GM23248 (cell line): Measurements from ENCODE around the gene NEK6. TPM values are rescaled to one million over a fixed set of nuclear protein-coding genes. Genes with fewer than 3 reads are reported as not detected.

Experiments used
- DNase-seq: peaks from one replicate; pipeline ENCODE4 v3.0.0-alpha.2; 2015
- H2AFZ ChIP-seq: fragments of 200-600 bp; sonication (generic); 2 replicates; pipeline ENCODE4 v1.6.1; 2016; ENCODE audit warnings: antibody characterized with exemption
- H3F3A ChIP-seq: fragments of 200-600 bp; sonication (generic); 2 replicates; pipeline ENCODE4 v1.6.1; 2016; ENCODE audit warnings: mild to moderate bottlenecking, antibody characterized with exemption, mixed run types; ENCODE audit not compliant: insufficient read depth
- H3K27ac ChIP-seq: fragments of 200-600 bp; sonication (generic); 2 replicates; pipeline ENCODE4 v1.5.1; 2016; ENCODE audit warnings: mild to moderate bottlenecking
- H3K27me3 ChIP-seq: fragments of 200-600 bp; sonication (generic); replicated peaks from 2 replicates; pipeline ENCODE4 v1.6.1; 2016; ENCODE audit warnings: mild to moderate bottlenecking; ENCODE audit not compliant: insufficient read depth
- H3K36me3 ChIP-seq: fragments of 200-600 bp; sonication (generic); 2 replicates; pipeline ENCODE4 v1.6.1; 2016; ENCODE audit warnings: low read depth, mild to moderate bottlenecking
- H3K4me1 ChIP-seq: fragments of 200-600 bp; sonication (generic); 2 replicates; pipeline ENCODE4 v1.6.1; 2016; ENCODE audit warnings: mild to moderate bottlenecking; ENCODE audit not compliant: insufficient read depth
- H3K4me2 ChIP-seq: fragments of 200-600 bp; sonication (generic); one replicate; pipeline ENCODE4 v1.6.1; 2016; ENCODE audit warnings: mild to moderate bottlenecking; ENCODE audit not compliant: unreplicated experiment
- H3K4me3 ChIP-seq: fragments of 200-600 bp; sonication (generic); 2 replicates; pipeline ENCODE4 v1.5.1; 2016; ENCODE audit warnings: mild to moderate bottlenecking
- H3K79me2 ChIP-seq: fragments of 200-600 bp; sonication (generic); 2 replicates; pipeline ENCODE4 v1.6.1; 2016; ENCODE audit warnings: mild to moderate bottlenecking; ENCODE audit not compliant: insufficient read depth
- H3K9ac ChIP-seq: fragments of 200-600 bp; sonication (generic); 2 replicates; pipeline ENCODE4 v1.6.1; 2016; ENCODE audit warnings: mild to moderate bottlenecking
- H3K9me2 ChIP-seq: fragments of 200-600 bp; sonication (generic); 2 replicates; pipeline ENCODE4 v1.6.1; 2016; ENCODE audit warnings: mixed run types, mild to moderate bottlenecking, moderate library complexity; ENCODE audit not compliant: insufficient read depth
- H3K9me3 ChIP-seq: fragments of 200-600 bp; sonication (generic); one replicate; pipeline ENCODE4 v1.6.1; 2017; ENCODE audit warnings: low read depth
- H4K20me1 ChIP-seq: fragments of 200-600 bp; sonication (generic); 2 replicates; pipeline ENCODE4 v1.6.0; 2016; ENCODE audit not compliant: insufficient read depth
- EZH2 ChIP-seq: fragments of 200-600 bp; sonication (generic); IDR thresholded peaks from 2 replicates; pipeline ENCODE4 v1.6.1; 2018; ENCODE audit warnings: antibody characterized with exemption, mild to moderate bottlenecking; ENCODE audit not compliant: insufficient read depth, poor library complexity, severe bottlenecking
- EZH2phosphoT487 ChIP-seq: fragments of 200-600 bp; sonication (generic); IDR thresholded peaks from 2 replicates; pipeline ENCODE4 v1.6.1; 2018; ENCODE audit warnings: antibody characterized with exemption, moderate library complexity, mild to moderate bottlenecking, low read depth; ENCODE audit not compliant: insufficient read depth
- WGBS, 2 experiments: methylation state at CpG; one replicate each; pipeline ENCODE4 v1.1.6; 2015 to 2017; ENCODE audit warnings: low lambda C conversion rate in 2 of 2, low coverage in 1 of 2; ENCODE audit errors: missing lambda C conversion rate in 2 of 2; 5-methylcytosine and 5-hydroxymethylcytosine counted together
- in situ Hi-C: fragments of 300-500 bp; cut with MboI; formaldehyde crosslinking; loops from 2 replicates; pipeline ENCODE4 v1.15.0; 2020
- polyA plus RNA-seq: library from polyadenylated mRNA; unstranded; fragments of >200 nt; fragmentation: Nextera tagmentation; extraction: Ambion mirVana; gene quantifications from 2 replicates; pipeline ENCODE4 v1.2.1, GENCODE V29; 2016
- total RNA-seq: library from RNA; depleted of rRNA; stranded (reverse); fragments of >200 nt; shearing (Covaris generic); gene quantifications from 2 replicates; pipeline ENCODE4 v1.2.3, GENCODE V29; 2014

NEK6 gene
- total and polyA plus RNA-seq, 2 experiments from 2014 or later, result 43.7 to 69.6 TPM

DNA sequence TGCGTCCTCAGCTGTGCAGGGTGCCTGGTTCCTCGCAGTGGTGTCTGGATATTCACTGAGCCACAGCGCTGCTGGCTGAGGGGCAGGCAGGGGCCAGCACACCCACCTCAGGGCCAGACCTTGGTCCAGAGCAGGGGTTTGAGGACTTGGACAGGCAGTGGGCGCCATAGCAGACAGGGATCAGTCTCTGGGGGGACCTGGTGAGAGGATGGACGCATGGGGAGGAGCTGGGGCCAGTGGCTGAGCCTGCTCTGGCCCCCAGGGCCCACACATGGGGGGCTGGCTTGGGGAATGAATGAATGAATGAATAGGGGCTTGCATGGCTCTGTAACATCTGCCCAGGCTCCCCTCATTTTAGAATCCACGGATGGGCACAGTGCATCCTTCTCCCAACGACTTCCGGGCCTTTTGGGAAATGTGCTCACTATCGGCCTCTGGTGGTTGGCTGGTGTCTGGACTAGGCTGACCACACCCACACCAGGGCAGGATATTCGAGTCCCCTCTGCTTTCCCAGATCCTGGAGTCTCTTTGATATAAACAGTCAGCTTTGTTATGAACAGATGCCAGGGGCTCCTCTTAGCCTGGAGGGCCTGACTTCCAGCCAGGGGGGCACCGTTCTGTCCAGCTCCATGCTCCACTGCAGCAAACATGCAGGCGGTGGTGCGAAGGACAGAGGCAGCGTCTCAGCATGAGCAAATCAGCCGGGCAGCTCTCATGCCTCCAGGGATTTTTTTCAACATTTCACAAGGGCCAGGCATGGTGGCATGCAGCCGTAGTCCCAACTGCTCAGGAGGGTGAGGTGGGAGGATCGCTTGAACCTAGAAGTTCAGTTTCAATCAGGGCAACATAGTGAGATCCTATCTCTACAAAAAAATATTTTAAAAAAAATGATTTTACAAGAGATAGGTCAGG is 62.6 kb downstream of the NEK6 start:
- H3F3A ChIP-seq, result peaks cover 11% of the 10 kb centered on the region; the same call in 1 of the 2 replicates
- no peaks in the 10 kb centered on the region for H3K9me2 ChIP-seq
- H3K79me2 ChIP-seq, result peaks cover 27% of the 10 kb centered on the region; the same call in 1 of the 2 replicates
- H3K27me3 ChIP-seq, result no peaks in the 10 kb centered on the region
- H2AFZ ChIP-seq, result no peak overlapping the region
- peak; percentile 80 for DNase-seq
- 62 to 63% methylated on average over 17 of the region's 17 CpGs for WGBS, 2 experiments
- H4K20me1 ChIP-seq, result no peaks in the 10 kb centered on the region
- in situ Hi-C loops, result no loop called here
- TF ChIP-seq EZH2phosphoT487 (no peak), EZH2 (no peak)
- H3K9me3 ChIP-seq, result no peaks in the 10 kb centered on the region
- peaks cover 34% of the 10 kb centered on the region for H3K36me3 ChIP-seq
- H3K4me3 ChIP-seq, result no peak overlapping the region
- no peaks in the 10 kb centered on the region for H3K4me1 ChIP-seq
- H3K9ac ChIP-seq, result no peak overlapping the region
- no peak overlapping the region for H3K4me2 ChIP-seq
- H3K27ac ChIP-seq, result no peak overlapping the region

- no peak for DNase-seq
- H2AFZ ChIP-seq, result no peak overlapping the region
- H3K27ac ChIP-seq, result no peak overlapping the region
- no peaks in the 10 kb centered on the region for H3K4me1 ChIP-seq
- H3K4me3 ChIP-seq, result no peak overlapping the region
- H3K4me2 ChIP-seq, result no peak overlapping the region
- no peaks in the 10 kb centered on the region for H3K9me3 ChIP-seq
- H3K9ac ChIP-seq, result no peak overlapping the region
- no peaks in the 10 kb centered on the region for H3K9me2 ChIP-seq
- 92 to 95% methylated on average over 12 of the region's 12 CpGs for WGBS, 2 experiments
- H4K20me1 ChIP-seq, result no peaks in the 10 kb centered on the region
- TF ChIP-seq EZH2phosphoT487, result no peak
- TF ChIP-seq EZH2, result no peak
- peaks cover 27% of the 10 kb centered on the region; the same call in 1 of the 2 replicates for H3K79me2 ChIP-seq
- in situ Hi-C loops, result no loop called here
- peaks cover 33% of the 10 kb centered on the region for H3K36me3 ChIP-seq
- H3F3A ChIP-seq, result peaks cover 11% of the 10 kb centered on the region; the same call in 1 of the 2 replicates
- H3K27me3 ChIP-seq, result no peaks in the 10 kb centered on the region
Measured at GRCh38 chr9:124321416-124321815, 63.7 kb downstream of the NEK6 start.

DNA sequence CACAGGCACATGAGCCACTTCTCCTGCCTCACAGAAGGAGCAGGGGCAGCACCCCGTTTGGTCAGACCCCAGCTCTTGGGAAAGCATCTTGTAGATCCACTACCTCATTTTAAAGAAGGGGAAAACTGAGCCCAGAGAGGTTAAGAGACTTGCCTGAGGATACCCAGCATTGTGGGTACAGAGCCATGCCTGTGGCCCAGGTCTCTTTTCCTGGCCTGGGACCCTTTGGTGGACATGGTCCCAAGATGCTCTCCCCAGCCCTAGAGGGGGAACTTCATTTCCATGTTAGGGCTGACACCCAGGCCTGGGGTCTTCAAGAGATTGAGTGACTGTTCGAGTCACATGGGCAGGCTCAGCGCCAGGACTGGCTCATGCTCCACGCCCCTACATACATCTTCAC is 64.2 kb downstream of the NEK6 start:
- TF ChIP-seq EZH2phosphoT487 (no peak), EZH2 (no peak)
- no peak overlapping the region for H2AFZ ChIP-seq
- no peaks in the 10 kb centered on the region for H4K20me1 ChIP-seq
- H3K9ac ChIP-seq, result no peak overlapping the region
- no peaks in the 10 kb centered on the region for H3K9me3 ChIP-seq
- H3K27me3 ChIP-seq, result no peaks in the 10 kb centered on the region
- H3K27ac ChIP-seq, result no peak overlapping the region
- no peaks in the 10 kb centered on the region for H3K4me1 ChIP-seq
- peaks cover 10% of the 10 kb centered on the region; the same call in 1 of the 2 replicates for H3F3A ChIP-seq
- H3K4me3 ChIP-seq, result no peak overlapping the region
- 89 to 90% methylated on average over 4 of the region's 4 CpGs for WGBS, 2 experiments
- H3K36me3 ChIP-seq, result peaks cover 31% of the 10 kb centered on the region
- H3K4me2 ChIP-seq, result no peak overlapping the region
- H3K79me2 ChIP-seq, result peaks cover 27% of the 10 kb centered on the region; the same call in 1 of the 2 replicates
- in situ Hi-C loops, result no loop called here
- no peaks in the 10 kb centered on the region for H3K9me2 ChIP-seq
- DNase-seq, result no peak

DNA sequence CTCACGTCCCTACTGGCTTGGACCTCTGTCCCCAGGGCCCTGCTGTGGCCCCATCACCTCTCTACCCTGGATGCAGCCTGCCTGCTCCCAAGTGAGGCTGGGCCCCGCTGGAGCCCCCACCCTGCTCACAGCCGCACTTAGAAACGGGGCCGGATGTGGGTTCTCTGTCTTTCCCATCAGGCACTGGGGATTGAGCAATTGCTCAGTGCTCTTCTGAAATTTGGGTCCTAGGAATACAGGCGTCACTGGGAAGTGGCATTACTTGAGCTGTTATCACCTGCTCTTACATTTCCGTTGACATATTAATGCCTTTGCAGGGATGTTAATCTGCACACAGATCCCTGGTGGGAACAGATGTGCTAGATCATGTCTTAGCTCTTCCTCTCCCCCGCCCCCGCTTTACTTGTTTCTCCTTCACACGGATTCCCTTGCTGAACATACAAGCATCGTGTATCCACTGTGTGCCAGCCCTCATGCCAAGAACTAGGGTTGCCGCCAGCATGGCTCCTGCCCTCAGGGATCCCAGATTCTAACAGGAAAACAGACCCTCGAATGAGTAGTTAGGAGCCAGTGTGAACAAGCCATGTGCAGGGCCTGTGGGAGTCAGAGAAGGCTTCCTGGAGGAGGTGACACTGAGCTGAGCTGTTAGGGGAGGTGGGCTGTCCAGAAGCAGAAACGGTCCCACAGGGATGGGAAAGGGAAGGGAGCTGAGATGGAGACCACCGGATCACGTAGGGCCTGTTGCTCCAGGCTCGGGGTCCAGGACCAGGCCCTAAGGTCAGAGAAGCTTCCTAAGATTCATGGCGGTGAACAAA is 65.1 kb downstream of the NEK6 start:
- H3K9me2 ChIP-seq, result no peaks in the 10 kb centered on the region
- H3K36me3 ChIP-seq, result peaks cover 33% of the 10 kb centered on the region
- no peak overlapping the region for H3K9ac ChIP-seq
- 90 to 93% methylated on average over 18 of the region's 18 CpGs for WGBS, 2 experiments
- H3K4me1 ChIP-seq, result no peaks in the 10 kb centered on the region
- peaks cover 8% of the 10 kb centered on the region; the same call in 1 of the 2 replicates for H3F3A ChIP-seq
- DNase-seq, result no peak
- in situ Hi-C loops, result no loop called here
- no peak overlapping the region for H2AFZ ChIP-seq
- no peaks in the 10 kb centered on the region for H3K27me3 ChIP-seq
- no peak overlapping the region for H3K4me2 ChIP-seq
- no peaks in the 10 kb centered on the region for H3K9me3 ChIP-seq
- H4K20me1 ChIP-seq, result no peaks in the 10 kb centered on the region
- H3K4me3 ChIP-seq, result no peak overlapping the region
- no peak overlapping the region for H3K27ac ChIP-seq
- TF ChIP-seq EZH2 (no peak), EZH2phosphoT487 (no peak)
- peaks cover 24% of the 10 kb centered on the region; the same call in 1 of the 2 replicates for H3K79me2 ChIP-seq
